K562 (cell line): Measurements from ENCODE around the gene CATSPER4. TPM values are rescaled to one million over a fixed set of nuclear protein-coding genes. Genes with fewer than 3 reads are reported as not detected.

ENCODE experiments used
- ATAC-seq: fragments of 200-7000 bp; cut with Tn5 transposase; 3 replicates; pipeline ENCODE4 v1.9.1; 2020; ENCODE audit warnings: moderate library complexity
- BruUV-seq: library from RNA; stranded (reverse); fragments of 400-500 nt; replicated peaks from 2 replicates; lab custom pipeline; 2021; lab: Mats Ljungman, UMichigan
- CTCF ChIA-PET: fragments of 300-600 bp; formaldehyde crosslinking; extraction: SDS; loops from one replicate; lab custom pipeline; 2021; ENCODE audit warnings: low intra/inter-chr PET ratio; lab: Yijun Ruan, JAX
- POLR2A ChIA-PET: fragments of 300-600, 350-650 bp; sonication (Branson Sonifier 250); formaldehyde crosslinking; extraction: SDS; loops from one replicate; lab custom pipeline; 2021; ENCODE audit warnings: antibody characterized with exemption, inconsistent platforms; lab: Yijun Ruan, JAX
- DNase-seq, 4 experiments: peaks; one replicate each; pipeline versions ENCODE4 v3.0.0 to v3.0.0-alpha.2; 2011 to 2018; ENCODE audit warnings: low spot score in 3 of 4, mixed read lengths in 3 of 4; ENCODE audit errors: extremely low read depth in 1 of 4
- FAIRE-seq: peaks from 2 replicates; lab custom pipeline; 2011; peaks lifted over from hg19 to GRCh38; lab: Jason Lieb, UNC
- H2AFZ ChIP-seq: 2 replicates; pipeline ENCODE4 v1.6.0; 2011; ENCODE audit warnings: low read depth, low read length, control low read depth, inconsistent platforms
- H3K27ac ChIP-seq: fragments of 200-600 bp; 3 replicates; pipeline ENCODE4 v1.8.0; 2011; ENCODE audit warnings: low read depth, mild to moderate bottlenecking, control low read depth, inconsistent platforms, low read length, moderate library complexity, mixed read lengths; ENCODE audit errors: extremely low read depth
- H3K27me3 ChIP-seq, 2 experiments: fragments of 300-600 bp in 1 of 2; 2 replicates in 1 of 2; 3 replicates in 1 of 2; pipeline versions ENCODE4 v1.6.0 to v1.8.0; 2011; ENCODE audit warnings: inconsistent platforms in 2 of 2, low read length in 2 of 2, mild to moderate bottlenecking in 1 of 2, mixed read lengths in 1 of 2, moderate library complexity in 1 of 2; ENCODE audit not compliant: control insufficient read depth in 2 of 2, insufficient read depth in 2 of 2
- H3K36me3 ChIP-seq: fragments of 300-600 bp; 3 replicates; pipeline ENCODE4 v1.8.0; 2011; ENCODE audit warnings: mild to moderate bottlenecking, low read length, inconsistent platforms; ENCODE audit not compliant: control insufficient read depth, insufficient read depth
- H3K4me1 ChIP-seq, 2 experiments: fragments of 200-600 bp in 1 of 2; replicated peaks in 1 of 2; 2 replicates in 1 of 2; 3 replicates in 1 of 2; pipeline versions ENCODE4 v1.5.1 to v1.8.0; 2011; ENCODE audit warnings: inconsistent platforms in 2 of 2, low read length in 2 of 2, mild to moderate bottlenecking in 1 of 2, mixed read lengths in 1 of 2, moderate library complexity in 1 of 2; ENCODE audit not compliant: control insufficient read depth in 2 of 2, insufficient read depth in 2 of 2
- H3K4me2 ChIP-seq: 2 replicates; pipeline ENCODE4 v1.6.1; 2011; ENCODE audit warnings: low read length, control low read depth, inconsistent platforms, mixed read lengths; ENCODE audit not compliant: insufficient read depth
- H3K4me3 ChIP-seq: fragments of 200-600 bp; sonication (generic), shearing (Covaris generic); 2 replicates; pipeline ENCODE4 v1.5.1; 2016; ENCODE audit warnings: control low read depth, inconsistent platforms
- H3K79me2 ChIP-seq: fragments of 200-600 bp; 3 replicates; pipeline ENCODE4 v1.8.0; 2011; ENCODE audit warnings: low read length, inconsistent platforms; ENCODE audit not compliant: control insufficient read depth, insufficient read depth
- H3K9ac ChIP-seq, 2 experiments: 2 replicates each; pipeline versions ENCODE4 v1.6.0 to v1.6.1; 2011; ENCODE audit warnings: low read depth in 2 of 2, low read length in 2 of 2, control low read depth in 1 of 2, inconsistent platforms in 1 of 2, mild to moderate bottlenecking in 1 of 2, mixed read lengths in 1 of 2; ENCODE audit not compliant: insufficient read depth in 1 of 2
- H3K9me1 ChIP-seq: one replicate; pipeline ENCODE4 v1.6.0; 2011; ENCODE audit warnings: inconsistent platforms, mild to moderate bottlenecking, low read length, moderate library complexity; ENCODE audit not compliant: control insufficient read depth, insufficient read depth
- H3K9me3 ChIP-seq: replicated peaks from 2 replicates; pipeline ENCODE4 v1.5.1; 2011; ENCODE audit warnings: low read depth, low read length, inconsistent platforms; ENCODE audit not compliant: control insufficient read depth, insufficient read depth
- H4K20me1 ChIP-seq: replicated peaks from 2 replicates; pipeline ENCODE4 v1.6.1; 2011; ENCODE audit warnings: low read length, inconsistent platforms, mixed read lengths; ENCODE audit not compliant: control insufficient read depth, insufficient read depth
- CC2D1A ChIP-seq: fragments of 450-650 bp; IDR thresholded peaks from 2 replicates; pipeline ENCODE4 v1.6.1; 2017; ENCODE audit warnings: mild to moderate bottlenecking
- EHMT2 ChIP-seq: fragments of 450-650 bp; IDR thresholded peaks from 2 replicates; pipeline ENCODE4 v1.6.1; 2018; ENCODE audit warnings: antibody characterized with exemption
- PKNOX1 ChIP-seq: fragments of 450-650 bp; IDR thresholded peaks from 2 replicates; pipeline ENCODE4 v1.6.1; 2016
- RB1 ChIP-seq: fragments of 450-650 bp; IDR thresholded peaks from 2 replicates; pipeline ENCODE4 v1.6.1; 2017; ENCODE audit warnings: low read depth, mild to moderate bottlenecking
- STAT6 ChIP-seq: sonication (generic); formaldehyde crosslinking; IDR thresholded peaks from 2 replicates; pipeline ENCODE4 v1.8.1; 2023; ENCODE audit warnings: mild to moderate bottlenecking, missing genetic modification reagents
- TFAP4 ChIP-seq: sonication (generic); formaldehyde crosslinking; IDR thresholded peaks from 2 replicates; pipeline ENCODE4 v1.8.0; 2022; ENCODE audit warnings: missing genetic modification reagents, mild to moderate bottlenecking, moderate library complexity, borderline replicate concordance
- THAP7 ChIP-seq: fragments of 250-450 bp; sonication (Bioruptor Pico); IDR thresholded peaks from 2 replicates; pipeline ENCODE4 v1.5.0; 2021
- ZFP91 ChIP-seq: sonication (generic); formaldehyde crosslinking; IDR thresholded peaks from 2 replicates; pipeline ENCODE4 v1.8.0; 2022; ENCODE audit warnings: mild to moderate bottlenecking, missing genetic modification reagents
- ZNF134 ChIP-seq: fragments of 250-450 bp; sonication (Bioruptor Pico); conservative IDR thresholded peaks from 2 replicates; pipeline ENCODE4 v1.4.0; 2020
- ZNF140 ChIP-seq: fragments of 250-450 bp; sonication (Bioruptor Pico); IDR thresholded peaks from 2 replicates; pipeline ENCODE4 v1.8.0; 2021; ENCODE audit warnings: moderate library complexity, mild to moderate bottlenecking, inconsistent platforms
- ZNF740 ChIP-seq, 3 experiments: fragments of 200-800 bp in 1 of 3; sonication (Bioruptor generic) in 1 of 3; sonication (generic) in 1 of 3; formaldehyde crosslinking in 1 of 3; IDR thresholded peaks; 2 replicates each; pipeline versions ENCODE4 v1.6.1 to v1.8.0; 2016 to 2022; ENCODE audit warnings: mild to moderate bottlenecking in 2 of 3, missing compliant biosample characterization in 2 of 3, missing genetic modification characterization in 2 of 3, missing genetic modification reagents in 1 of 3
- WGBS: fragments of 100-300 bp; shearing (Covaris generic); methylation state at CpG from one replicate; pipeline ENCODE4 v1.1.6; 2016; ENCODE audit warnings: low coverage, mixed read lengths; ENCODE audit not compliant: insufficient coverage; ENCODE audit errors: missing lambda C conversion rate; 5-methylcytosine and 5-hydroxymethylcytosine counted together
- in situ Hi-C: fragments of 300-500 bp; cut with MboI; formaldehyde crosslinking; loops from 4 replicates; pipeline ENCODE4 v1.15.0; 2018; ENCODE audit warnings: inconsistent platforms, mixed read lengths
- intact Hi-C: fragments of 100-400 bp; cut with micrococcal nuclease; formaldehyde crosslinking; loops from 2 replicates; pipeline ENCODE4 v1.14.2; 2022
- polyA plus RNA-seq, 8 experiments: library from polyadenylated mRNA; depleted of rRNA in 4 of 8; stranded (reverse) in 5 of 8; unstranded in 3 of 8; fragments of >200 nt; fragmentation: Nextera tagmentation in 2 of 8; fragmentation: Illumina TruSeq in 1 of 8; extraction: Ambion mirVana in 2 of 8; extraction: Trizol in 1 of 8; gene quantifications; 2 replicates each; pipeline versions ENCODE4 v1.2.1 to v1.2.3, GENCODE V29; 2011 to 2014; ENCODE audit warnings: inconsistent platforms in 1 of 8, missing spikeins in 1 of 8
- total RNA-seq, 7 experiments: library from RNA; depleted of rRNA in 6 of 7; stranded (reverse); fragments of >200 nt in 6 of 7; fragmentation: Illumina TruSeq in 2 of 7; extraction: Trizol in 2 of 7; gene quantifications; 2 replicates each; pipeline versions ENCODE4 v1.2.1 to v1.2.3, GENCODE V29; 2011 to 2021; ENCODE audit warnings: low replicate concordance in 1 of 7

The CATSPER4 gene
- total and polyA plus RNA-seq, 9 of the 15 experiments (the other 6 are each of a cell fraction or from before 2014, with no cell fraction given), result 0.04 to 0.13 TPM; not detected in 7

GRCh38 chr1:26171084-26172072 is 19.0 kb upstream of the CATSPER4 start, which contains the start of gene ZNF593OS:
Gene ZNF593OS, minus strand, starts transcription at chr1:26171832. Its CDS starts 171 bp downstream, at chr1:26171661.
- Histone ChIP-seq H3K4me3 (peak within 1 kb of the TSS; percentile 89), H3K9ac (peak within 1 kb of the TSS; percentile 88 to 98), H3K4me2 (peak within 1 kb of the TSS; percentile 96), H4K20me1 (no peaks in the 10 kb centered on the region), H3K27ac (peak within 1 kb of the TSS; percentile 85), H3K79me2 (peaks cover 21% of the 10 kb centered on the region), H3K27me3 (no peaks in the 10 kb centered on the region), H3K36me3 (peaks cover 17% of the 10 kb centered on the region; the same call in 1 of the 3 replicates), H3K9me1 (peaks cover 4% of the 10 kb centered on the region), H3K4me1 (peaks cover 18 to 34% of the 10 kb centered on the region in 2 experiments), H2AFZ (no peak within 1 kb of the TSS), H3K9me3 (no peaks in the 10 kb centered on the region)
- DNase-seq (peak in 2 of 4 experiments; percentile 62 to 65), ATAC-seq (no peak), FAIRE-seq (no peak)
- CTCF ChIA-PET, result no interaction called here
- POLR2A ChIA-PET, result interaction anchor here (0.6 to 1.8 kb wide), 7 partner anchors 11 to 310 kb away, joined by 3 to 7 read pairs (median 4); no protein-coding TSS in a partner anchor
- in situ Hi-C loops (no loop called here), intact Hi-C loops (loop anchor here (10.0 kb wide), 1 partner anchor 213 kb away; no protein-coding TSS in a partner anchor)
- BruUV-seq, result no TSS peak
- WGBS, result 84% methylated on average over 26 of the region's 34 CpGs
- no peak for TF ChIP-seq ZFP91 (CRISPR knock-in tag)
- no peak for TF ChIP-seq ZNF134 (CRISPR knock-in tag)
- TF ChIP-seq PKNOX1, result no peak
- TF ChIP-seq ZNF140 (CRISPR knock-in tag), result no peak
- no peak for TF ChIP-seq EHMT2
- peak; percentile 58; the same call in 1 of the 2 replicates for TF ChIP-seq TFAP4 (CRISPR knock-in tag)
- 0 out of 2 replicates have a peak, but pooled peaks have one; percentile 33 for TF ChIP-seq ZNF740 (CRISPR knock-in tag; IDR thresholded peaks at IDR 0.05)
- TF ChIP-seq ZNF740 (tag; IDR thresholded peaks at IDR 0.05), result no peak
- TF ChIP-seq THAP7 (CRISPR knock-in tag), result no peak
- TF ChIP-seq CC2D1A, result no peak
- TF ChIP-seq STAT6 (CRISPR knock-in tag), result peak; percentile 49; the same call in 1 of the 2 replicates
- no peak for TF ChIP-seq RB1
